Colonic mucosa (tissue), 4 donors: ENCODE measurements around the gene NSD1. TPM values are rescaled to one million over a fixed set of nuclear protein-coding genes. Genes with fewer than 3 reads are reported as not detected.
A peak's percentile ranks its signal among the peaks of the same experiment; 100 is the strongest.

ENCODE experiments used
- DNase-seq: peaks from one replicate; pipeline ENCODE4 v3.0.0-alpha.2; 2020
- H3K27ac ChIP-seq: fragments of 200-600 bp; one replicate; pipeline ENCODE4 v1.8.0; 2021
- H3K27me3 ChIP-seq: fragments of 200-600 bp; one replicate; pipeline ENCODE4 v1.8.0; 2021
- H3K36me3 ChIP-seq: fragments of 200-600 bp; one replicate; pipeline ENCODE4 v1.8.0; 2021
- H3K4me1 ChIP-seq: fragments of 200-600 bp; one replicate; pipeline ENCODE4 v1.8.0; 2021; ENCODE audit warnings: mild to moderate bottlenecking
- H3K4me3 ChIP-seq: fragments of 200-600 bp; one replicate; pipeline ENCODE4 v1.8.0; 2021
- H3K9ac ChIP-seq, 2 donors: one replicate each; pipeline ENCODE4 v1.7.0; 2013; ENCODE audit warnings: control low read depth in 2 of 2, low read depth in 2 of 2, low read length in 2 of 2
- H3K9me3 ChIP-seq: fragments of 200-600 bp; one replicate; pipeline ENCODE4 v1.8.0; 2021
- CTCF ChIP-seq: fragments of 200-600 bp; IDR thresholded peaks from one replicate; pipeline ENCODE4 v1.8.0; 2022; ENCODE audit warnings: antibody characterized with exemption, mild to moderate bottlenecking
- intact Hi-C: fragments of 100-400 bp; cut with DNase I; formaldehyde crosslinking; loops from one replicate; pipeline ENCODE4 v1.14.1; 2022
- total RNA-seq, 2 donors: library from RNA; stranded (reverse); fragmentation: NEBNext Ultra II Directional in 1 of 2; extraction: Animal tissue kit (Norgen Biotek cat#: 25700) in 1 of 2; gene quantifications; one replicate each; pipeline ENCODE4 v1.2.1, GENCODE V29; 2021
- donor health status: healthy.
- donor health status: DM: no; HTN: no; CAD: no.
- donor health status: DM: no; HTN: no; CAD: no.

Gene NSD1
- total RNA-seq, 2 donors from 2014 or later: 53.0 to 77.9 TPM

- Histone ChIP-seq H3K36me3 (no peaks in the 10 kb centered on the region), H3K4me3 (no peak overlapping the region), H3K9me3 (no peaks in the 10 kb centered on the region), H3K9ac (no peak overlapping the region), H3K27ac (no peak overlapping the region), H3K4me1 (peaks cover 3% of the 10 kb centered on the region), H3K27me3 (no peaks in the 10 kb centered on the region)
- intact Hi-C loops: loop anchor here (5.0 to 10.0 kb wide), 2 partner anchors 202 to 455 kb away; partner anchors contain the start of gene MXD3
- no peak for TF ChIP-seq CTCF
- DNase-seq: no peak
These were observed 20.9 kb upstream of the NSD1 start for GRCh38 chr5:177112589-177113220.

GRCh38 chr5:177113566-177114424, 19.8 kb upstream of the NSD1 start:
- Histone ChIP-seq H3K4me1 (peaks cover 3% of the 10 kb centered on the region), H3K27me3 (no peaks in the 10 kb centered on the region), H3K27ac (no peak overlapping the region), H3K4me3 (no peak overlapping the region), H3K9me3 (no peaks in the 10 kb centered on the region), H3K36me3 (no peaks in the 10 kb centered on the region), H3K9ac (no peak overlapping the region)
- intact Hi-C loops: loop anchor here (5.0 to 10.0 kb wide), 2 partner anchors 201 to 456 kb away; partner anchors contain the start of gene MXD3
- peak; percentile 84 for DNase-seq
- TF ChIP-seq CTCF: peak; percentile 97

- no peaks in the 10 kb centered on the region for H3K9me3 ChIP-seq
- peak overlapping the region; percentile 28 for H3K27ac ChIP-seq
- peaks cover 3% of the 10 kb centered on the region for H3K4me1 ChIP-seq
- intact Hi-C loops: loop anchor here (10.0 kb wide), 1 partner anchor 198 kb away; the partner anchor contains the start of gene MXD3
- peak overlapping the region; percentile 21 to 44 for H3K9ac ChIP-seq
- no peaks in the 10 kb centered on the region for H3K36me3 ChIP-seq
- TF ChIP-seq CTCF: no peak
- no peaks in the 10 kb centered on the region for H3K27me3 ChIP-seq
- no peak overlapping the region for H3K4me3 ChIP-seq
- peak; percentile 85 for DNase-seq
These were observed 16.8 kb upstream of the NSD1 start for GRCh38 chr5:177116631-177117373.

- H3K9ac ChIP-seq: no peak overlapping the region
- intact Hi-C loops: loop anchor here (10.0 kb wide), 1 partner anchor 197 kb away; the partner anchor contains the start of gene MXD3
- H3K27ac ChIP-seq: no peak overlapping the region
- no peak for DNase-seq
- H3K4me3 ChIP-seq: no peak overlapping the region
- TF ChIP-seq CTCF: no peak
- peaks cover 3% of the 10 kb centered on the region for H3K4me1 ChIP-seq
- H3K27me3 ChIP-seq: no peaks in the 10 kb centered on the region
- no peaks in the 10 kb centered on the region for H3K9me3 ChIP-seq
- H3K36me3 ChIP-seq: no peaks in the 10 kb centered on the region
These were observed 16.0 kb upstream of the NSD1 start for GRCh38 chr5:177117441-177118045.

- Histone ChIP-seq H3K9me3 (no peaks in the 10 kb centered on the region), H3K36me3 (no peaks in the 10 kb centered on the region), H3K4me1 (no peaks in the 10 kb centered on the region), H3K4me3 (no peak overlapping the region), H3K9ac (no peak overlapping the region), H3K27ac (no peak overlapping the region), H3K27me3 (no peaks in the 10 kb centered on the region)
- DNase-seq: no peak
- no peak for TF ChIP-seq CTCF
- intact Hi-C loops: no loop called here
These were observed 11.0 kb upstream of the NSD1 start for GRCh38 chr5:177122566-177122965.
